ENCODE measurements around the gene OR5D14.

OR5D14 gene

GRCh38 chr11:55795256-55795655, at the start of gene OR5D14:
TSS of gene OR5D14 (plus strand) at chr11:55795556. CDS start at chr11:55795556, 0 bp downstream.
- DNase-seq (ENCODE audit: low spot score) = no peak
- no peak for TF ChIP-seq CTCF (IDR thresholded peaks at IDR 0.05)
- H3K4me3 ChIP-seq = no peak within 1 kb of the TSS
- H3K27ac ChIP-seq = no peak within 1 kb of the TSS

GRCh38 chr11:55773138-55773537, 22.2 kb upstream of the OR5D14 start, which contains the start of gene OR5D13:
TSS of gene OR5D13 (plus strand) at chr11:55773438. CDS start at chr11:55773438, 0 bp downstream.
- TF ChIP-seq CTCF (IDR thresholded peaks at IDR 0.05) = no peak
- no peak within 1 kb of the TSS for H3K27ac ChIP-seq
- no peak within 1 kb of the TSS for H3K4me3 ChIP-seq
- no peak for DNase-seq (ENCODE audit: low spot score)

- no peak for TF ChIP-seq CTCF (IDR thresholded peaks at IDR 0.05)
Measured at GRCh38 chr11:55791606-55792005, 3.8 kb upstream of the OR5D14 start.

GRCh38 chr11:55793321-55793720, 2.0 kb upstream of the OR5D14 start:
- Histone ChIP-seq H3K4me3 (no peak overlapping the region), H3K27ac (no peak overlapping the region)
- no peak for TF ChIP-seq CTCF (IDR thresholded peaks at IDR 0.05)
- DNase-seq (ENCODE audit: low spot score) = no peak

More at GRCh38 chr11:55791606-55792005, 3.8 kb upstream of the OR5D14 start:
- Histone ChIP-seq H3K4me3 (no peak overlapping the region), H3K27ac (no peak overlapping the region)
- DNase-seq (ENCODE audit: low spot score) = no peak

- Histone ChIP-seq H3K27ac (no peak overlapping the region), H3K4me3 (no peak overlapping the region)
- no peak for DNase-seq (ENCODE audit: low spot score)
- no peak for TF ChIP-seq CTCF (IDR thresholded peaks at IDR 0.05)
Measured at GRCh38 chr11:55806248-55806647, 10.9 kb downstream of the OR5D14 start.

- DNase-seq (ENCODE audit: low spot score) = no peak
- H3K27ac ChIP-seq = no peak within 1 kb of the TSS
- TF ChIP-seq CTCF (IDR thresholded peaks at IDR 0.05) = no peak
- no peak within 1 kb of the TSS for H3K4me3 ChIP-seq
Measured at GRCh38 chr11:55811067-55811466, 15.7 kb downstream of the OR5D14 start, which contains the start of gene OR5L1. TSS of gene OR5L1 (plus strand) at chr11:55811367. CDS start at chr11:55811467, 100 bp downstream.

GRCh38 chr11:55819330-55819729, 24.0 kb downstream of the OR5D14 start, which contains the start of gene OR5D18:
TSS of gene OR5D18 (plus strand) at chr11:55819630. CDS start at chr11:55819630, 0 bp downstream.
- Histone ChIP-seq H3K4me3 (no peak within 1 kb of the TSS), H3K27ac (no peak within 1 kb of the TSS)
- no peak for TF ChIP-seq CTCF (IDR thresholded peaks at IDR 0.05)
- DNase-seq (ENCODE audit: low spot score) = no peak
